Activated B cell treated with CpG ODN at 0.5 μM for 24 hours (primary cell): ENCODE data around the gene RYR2. TPM values are rescaled to one million over a fixed set of nuclear protein-coding genes. Genes with fewer than 3 reads are reported as not detected.

Source experiments
- ATAC-seq: fragments of 200-7000 bp; cut with Tn5 transposase; one replicate; pipeline ENCODE4 v1.10.0; 2021; ENCODE audit warnings: low read depth, mild to moderate bottlenecking, moderate library complexity
- CTCF ChIA-PET: fragments of 350-600 bp; sonication (Branson Sonifier 250); formaldehyde crosslinking; loops from one replicate; lab custom pipeline; 2021; ENCODE audit warnings: antibody characterized with exemption; lab: Charles Lee
- POLR2A ChIA-PET: fragments of 350-600 bp; sonication (Branson Sonifier 250); formaldehyde crosslinking; loops from one replicate; lab custom pipeline; 2021; ENCODE audit warnings: antibody characterized with exemption; lab: Charles Lee
- DNase-seq: peaks from one replicate; pipeline ENCODE4 v3.0.0; 2022
- H3K27ac Mint-ChIP-seq: one replicate; pipeline ENCODE4 v1.8.0; 2020; ENCODE audit warnings: mixed read lengths
- H3K27me3 Mint-ChIP-seq: one replicate; pipeline ENCODE4 v1.8.0; 2021; ENCODE audit warnings: mixed read lengths
- H3K36me3 Mint-ChIP-seq: one replicate; pipeline ENCODE4 v1.8.0; 2021; ENCODE audit warnings: low read depth, mixed read lengths
- H3K4me1 Mint-ChIP-seq: one replicate; pipeline ENCODE4 v1.8.0; 2021; ENCODE audit warnings: mixed read lengths
- H3K4me3 Mint-ChIP-seq: one replicate; pipeline ENCODE4 v1.8.0; 2020; ENCODE audit warnings: mild to moderate bottlenecking, mixed read lengths
- H3K9me3 Mint-ChIP-seq: one replicate; pipeline ENCODE4 v1.8.0; 2020; ENCODE audit warnings: mixed read lengths
- CTCF ChIP-seq: fragments of 200-600 bp; IDR thresholded peaks from one replicate; pipeline ENCODE4 v1.8.0; 2022; ENCODE audit warnings: antibody characterized with exemption, mild to moderate bottlenecking
- intact Hi-C: fragments of 100-400 bp; cut with micrococcal nuclease; formaldehyde crosslinking; loops from one replicate; pipeline ENCODE4 v1.15.1; 2024
- total RNA-seq: library from RNA; stranded (reverse); gene quantifications from 2 replicates; pipeline ENCODE4 v1.2.3, GENCODE V29; 2022

The RYR2 gene
- total RNA-seq, 1 donor from 2014 or later: not detected

GRCh38 chr1:237029850-237030535 lies 12.0 kb upstream of the RYR2 start:
- intact Hi-C loops: no loop called here
- no peak overlapping the region for H3K27ac Mint-ChIP-seq
- H3K4me1 Mint-ChIP-seq: no peaks in the 10 kb centered on the region
- no peaks in the 10 kb centered on the region for H3K36me3 Mint-ChIP-seq
- H3K4me3 Mint-ChIP-seq: no peak overlapping the region
- peaks cover 7% of the 10 kb centered on the region for H3K9me3 Mint-ChIP-seq
- no peak for ATAC-seq
- no peak for DNase-seq
- ChIA-PET POLR2A (no interaction called here), CTCF (no interaction called here)
- TF ChIP-seq CTCF: no peak
- H3K27me3 Mint-ChIP-seq: peaks cover 7% of the 10 kb centered on the region

GRCh38 chr1:237031480-237031879 lies 10.5 kb upstream of the RYR2 start:
- POLR2A ChIA-PET: no interaction called here
- no peak overlapping the region for H3K27ac Mint-ChIP-seq

GRCh38 chr1:237032029-237032428 lies 10.0 kb upstream of the RYR2 start:
- DNase-seq (no peak), ATAC-seq (no peak)
- Mint-ChIP-seq H3K4me3 (no peak overlapping the region), H3K9me3 (peaks cover 2% of the 10 kb centered on the region), H3K36me3 (no peaks in the 10 kb centered on the region), H3K4me1 (no peaks in the 10 kb centered on the region), H3K27me3 (peaks cover 7% of the 10 kb centered on the region), H3K27ac (no peak overlapping the region)
- ChIA-PET POLR2A (no interaction called here), CTCF (no interaction called here)
- intact Hi-C loops: no loop called here
- no peak for TF ChIP-seq CTCF

More at GRCh38 chr1:237031480-237031879, 10.5 kb upstream of the RYR2 start:
- no peaks in the 10 kb centered on the region for H3K4me1 Mint-ChIP-seq
- no peak for ATAC-seq
- no peaks in the 10 kb centered on the region for H3K36me3 Mint-ChIP-seq
- TF ChIP-seq CTCF: no peak
- CTCF ChIA-PET: no interaction called here
- no peak overlapping the region for H3K4me3 Mint-ChIP-seq
- peaks cover 7% of the 10 kb centered on the region for H3K27me3 Mint-ChIP-seq
- peaks cover 2% of the 10 kb centered on the region for H3K9me3 Mint-ChIP-seq
- no peak for DNase-seq
- intact Hi-C loops: no loop called here

- ChIA-PET POLR2A (no interaction called here), CTCF (no interaction called here)
- intact Hi-C loops: no loop called here
- TF ChIP-seq CTCF: no peak
- Mint-ChIP-seq H3K36me3 (no peaks in the 10 kb centered on the region), H3K4me1 (no peaks in the 10 kb centered on the region), H3K4me3 (no peak overlapping the region), H3K27me3 (peaks cover 4% of the 10 kb centered on the region), H3K9me3 (no peaks in the 10 kb centered on the region), H3K27ac (no peak overlapping the region)
- ATAC-seq (no peak), DNase-seq (no peak)
Measured at GRCh38 chr1:237033061-237033460, 8.9 kb upstream of the RYR2 start.

- POLR2A ChIA-PET: no interaction called here
Measured at GRCh38 chr1:237033804-237034203, 8.2 kb upstream of the RYR2 start.

More at GRCh38 chr1:237033804-237034203, 8.2 kb upstream of the RYR2 start:
- no peak for TF ChIP-seq CTCF
- no peaks in the 10 kb centered on the region for H3K9me3 Mint-ChIP-seq
- no peak overlapping the region for H3K27ac Mint-ChIP-seq
- no peaks in the 10 kb centered on the region for H3K4me1 Mint-ChIP-seq
- intact Hi-C loops: no loop called here
- no peaks in the 10 kb centered on the region for H3K36me3 Mint-ChIP-seq
- CTCF ChIA-PET: no interaction called here
- H3K27me3 Mint-ChIP-seq: peaks cover 6% of the 10 kb centered on the region
- no peak overlapping the region for H3K4me3 Mint-ChIP-seq
- DNase-seq: no peak
- no peak for ATAC-seq
